ENCODE data around the gene TSSK2.
A peak's percentile ranks its signal among the peaks of the same experiment; 100 is the strongest.
"Not testable (repeated sequence)": the region's sequence is repeated elsewhere in the genome, so short reads cannot be mapped to it uniquely, and the experiment has no call there.

TSSK2 gene

GRCh38 chr22:19130959-19131684, at the start of gene TSSK2:
TSS of gene TSSK2 (plus strand) at chr22:19131308. CDS start at chr22:19131400, 92 bp downstream.
- no peak for DNase-seq (ENCODE audit: low read depth in 3 of 3)

GRCh38 chr22:19081351-19081750, 49.8 kb upstream of the TSSK2 start:
- no peak for DNase-seq (ENCODE audit: low read depth in 3 of 3)

GRCh38 chr22:19082101-19082500, 49.0 kb upstream of the TSSK2 start:
- DNase-seq (ENCODE audit: low read depth in 3 of 3): no peak

GRCh38 chr22:19082793-19083192, 48.3 kb upstream of the TSSK2 start:
- DNase-seq (ENCODE audit: low read depth in 3 of 3): no peak

- not testable (repeated sequence) for DNase-seq (ENCODE audit: low read depth in 3 of 3)
Observed at GRCh38 chr22:19084126-19084525, 47.0 kb upstream of the TSSK2 start.

GRCh38 chr22:19084586-19084985, 46.5 kb upstream of the TSSK2 start:
- DNase-seq (ENCODE audit: low read depth in 3 of 3): not testable (repeated sequence)

GRCh38 chr22:19085233-19085718, 45.8 kb upstream of the TSSK2 start:
- DNase-seq (ENCODE audit: low read depth in 3 of 3): no peak

- no peak for DNase-seq (ENCODE audit: low read depth in 3 of 3)
Observed at GRCh38 chr22:19086417-19086816, 44.7 kb upstream of the TSSK2 start.

GRCh38 chr22:19086896-19087295, 44.2 kb upstream of the TSSK2 start:
- no peak for DNase-seq (ENCODE audit: low read depth in 3 of 3)

GRCh38 chr22:19088866-19089595, 42.1 kb upstream of the TSSK2 start:
- no peak for DNase-seq (ENCODE audit: low read depth in 3 of 3)

GRCh38 chr22:19090183-19090582, 40.9 kb upstream of the TSSK2 start:
- no peak for DNase-seq (ENCODE audit: low read depth in 3 of 3)

- DNase-seq (ENCODE audit: low read depth in 3 of 3): no peak
Observed at GRCh38 chr22:19090586-19091127, 40.5 kb upstream of the TSSK2 start.

- DNase-seq (ENCODE audit: low read depth in 3 of 3): no peak
Observed at GRCh38 chr22:19092725-19093124, 38.4 kb upstream of the TSSK2 start.

- no peak for DNase-seq (ENCODE audit: low read depth in 3 of 3)
Observed at GRCh38 chr22:19094393-19094997, 36.6 kb upstream of the TSSK2 start.

GRCh38 chr22:19096555-19096954, 34.6 kb upstream of the TSSK2 start:
- no peak for DNase-seq (ENCODE audit: low read depth in 3 of 3)

GRCh38 chr22:19097518-19097917, 33.6 kb upstream of the TSSK2 start:
- DNase-seq (ENCODE audit: low read depth in 3 of 3): no peak

GRCh38 chr22:19098157-19098556, 33.0 kb upstream of the TSSK2 start:
- DNase-seq (ENCODE audit: low read depth in 3 of 3): no peak

GRCh38 chr22:19103880-19104821, 27.0 kb upstream of the TSSK2 start:
- no peak for DNase-seq (ENCODE audit: low read depth in 3 of 3)

- DNase-seq (ENCODE audit: low read depth in 3 of 3): no peak
Observed at GRCh38 chr22:19105456-19105855, 25.7 kb upstream of the TSSK2 start.

GRCh38 chr22:19105867-19106802, 25.0 kb upstream of the TSSK2 start:
- DNase-seq (ENCODE audit: low read depth in 3 of 3): peak; percentile 11 to 31 (median 27)
